Kidney (tissue), 14 donors: ENCODE measurements around the gene HOXA9. TPM values are rescaled to one million over a fixed set of nuclear protein-coding genes. Genes with fewer than 3 reads are reported as not detected.

Source experiments
- DNase-seq, 5 donors: peaks; one replicate each; pipeline ENCODE4 v3.0.0-alpha.2; 2013 to 2020
- FAIRE-seq: peaks from 2 replicates; lab custom pipeline; 2012; peaks lifted over from hg19 to GRCh38; lab: Jason Lieb, UNC
- H3K27ac ChIP-seq, 2 donors: one replicate each; pipeline ENCODE4 v1.7.0; 2013; ENCODE audit warnings: low read depth in 2 of 2, low read length in 2 of 2, inconsistent platforms in 1 of 2
- H3K27me3 ChIP-seq: one replicate; pipeline ENCODE4 v1.7.1; 2013; ENCODE audit warnings: low read length, inconsistent platforms; ENCODE audit not compliant: control insufficient read depth, insufficient read depth
- H3K36me3 ChIP-seq, 3 donors: one replicate each; pipeline versions ENCODE4 v1.7.0 to v1.7.1; 2013; ENCODE audit warnings: low read length in 3 of 3, control low read depth in 1 of 3, inconsistent platforms in 1 of 3; ENCODE audit not compliant: insufficient read depth in 3 of 3, control insufficient read depth in 2 of 3
- H3K4me1 ChIP-seq, 3 donors: one replicate each; pipeline versions ENCODE4 v1.7.0 to v1.7.1; 2013; ENCODE audit warnings: low read length in 3 of 3, inconsistent platforms in 1 of 3, low read depth in 1 of 3; ENCODE audit not compliant: control insufficient read depth in 2 of 3, insufficient read depth in 2 of 3
- H3K4me3 ChIP-seq, 3 donors: one replicate each; pipeline versions ENCODE4 v1.7.0 to v1.8.1; 2013; ENCODE audit warnings: low read length in 3 of 3, control low read depth in 1 of 3, inconsistent platforms in 1 of 3
- H3K9ac ChIP-seq, 3 donors: one replicate each; pipeline versions ENCODE4 v1.7.0 to v1.7.1; 2013; ENCODE audit warnings: low read length in 3 of 3, control low read depth in 1 of 3, inconsistent platforms in 1 of 3
- H3K9me3 ChIP-seq, 3 donors: one replicate each; pipeline versions ENCODE4 v1.7.0 to v1.7.1; 2013; ENCODE audit warnings: low read length in 3 of 3, control low read depth in 1 of 3, inconsistent platforms in 1 of 3; ENCODE audit not compliant: control insufficient read depth in 2 of 3, insufficient read depth in 1 of 3
- intact Hi-C: fragments of 100-400 bp; cut with DNase I; formaldehyde crosslinking; loops from one replicate; pipeline ENCODE4 v1.11.1; 2022
- polyA plus RNA-seq: library from polyadenylated mRNA; stranded (reverse); fragments of 350-450 nt; fragmentation: Illumina TruSeq; extraction: RNeasy Lipid Tissue Mini Kit (QIAGEN cat#74804); gene quantifications from one replicate; pipeline ENCODE4 v1.2.3, GENCODE V29; 2014; ENCODE audit warnings: low read depth, low replicate concordance; ENCODE audit not compliant: insufficient read depth
- total RNA-seq: library from RNA; stranded (reverse); fragmentation: NEBNext Ultra II Directional; extraction: Animal tissue kit (Norgen Biotek cat#: 25700); gene quantifications from one replicate; pipeline ENCODE4 v1.2.1, GENCODE V29; 2021
- TF ChIP-seq, protein P1 (sequence below): IDR thresholded peaks from 3 replicates; pipeline ENCODE4 v1.5.1; 2012; ENCODE audit warnings: mild to moderate bottlenecking, moderate library complexity, borderline replicate concordance; ENCODE audit not compliant: insufficient read depth; ENCODE audit errors: extremely low read depth
- donor health status: control.
- donor health status: control.
- donor health status: control.
- donor health status: control.
- donor health status: control.
- donor health status: DM: yes; HTN: yes; CAD: no.
- donor health status: Normal renal cell carcinoma (clear cell type).

Gene HOXA9
- total and polyA plus RNA-seq, 2 donors from 2014 or later: 36.7 to 36.8 TPM

GRCh38 chr7:27115221-27116026, 49.9 kb downstream of the HOXA9 start:
- Histone ChIP-seq H3K4me1 (peaks cover 13 to 24% (median 23%) of the 10 kb centered on the region in 3 donors), H3K9ac (peak overlapping the region; percentile 79 to 89 (median 85)), H3K9me3 (no peaks in the 10 kb centered on the region), H3K27ac (peak overlapping the region; percentile 96), H3K27me3 (no peaks in the 10 kb centered on the region), H3K36me3 (peaks cover 0 to 2% (median 0%) of the 10 kb centered on the region in 3 donors), H3K4me3 (peak overlapping the region; percentile 61 to 74 (median 64))
- TF ChIP-seq, protein P1, sequence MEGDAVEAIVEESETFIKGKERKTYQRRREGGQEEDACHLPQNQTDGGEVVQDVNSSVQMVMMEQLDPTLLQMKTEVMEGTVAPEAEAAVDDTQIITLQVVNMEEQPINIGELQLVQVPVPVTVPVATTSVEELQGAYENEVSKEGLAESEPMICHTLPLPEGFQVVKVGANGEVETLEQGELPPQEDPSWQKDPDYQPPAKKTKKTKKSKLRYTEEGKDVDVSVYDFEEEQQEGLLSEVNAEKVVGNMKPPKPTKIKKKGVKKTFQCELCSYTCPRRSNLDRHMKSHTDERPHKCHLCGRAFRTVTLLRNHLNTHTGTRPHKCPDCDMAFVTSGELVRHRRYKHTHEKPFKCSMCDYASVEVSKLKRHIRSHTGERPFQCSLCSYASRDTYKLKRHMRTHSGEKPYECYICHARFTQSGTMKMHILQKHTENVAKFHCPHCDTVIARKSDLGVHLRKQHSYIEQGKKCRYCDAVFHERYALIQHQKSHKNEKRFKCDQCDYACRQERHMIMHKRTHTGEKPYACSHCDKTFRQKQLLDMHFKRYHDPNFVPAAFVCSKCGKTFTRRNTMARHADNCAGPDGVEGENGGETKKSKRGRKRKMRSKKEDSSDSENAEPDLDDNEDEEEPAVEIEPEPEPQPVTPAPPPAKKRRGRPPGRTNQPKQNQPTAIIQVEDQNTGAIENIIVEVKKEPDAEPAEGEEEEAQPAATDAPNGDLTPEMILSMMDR: no peak
- no peak for FAIRE-seq
- intact Hi-C loops: no loop called here
- DNase-seq: peak; percentile 81 to 97 (median 95)

DNA sequence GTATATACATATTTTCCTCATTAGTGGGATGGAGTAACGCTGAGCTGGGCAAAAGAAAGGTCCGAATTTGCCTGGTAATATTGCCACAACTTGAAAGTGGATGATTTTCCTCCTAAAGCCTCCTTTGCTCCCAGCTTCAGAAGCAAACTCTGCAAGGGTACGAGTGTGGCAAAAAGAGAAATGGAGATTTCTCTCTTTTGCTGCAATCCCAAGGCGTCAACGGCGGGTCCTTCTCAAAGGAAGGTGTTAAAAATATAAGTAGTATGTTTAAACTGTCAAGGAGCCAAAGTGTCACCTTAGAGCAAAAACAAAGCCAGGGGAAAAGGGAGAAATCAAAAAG, 50.5 kb downstream of the HOXA9 start:
- Histone ChIP-seq H3K27ac (peak overlapping the region; percentile 96), H3K9ac (peak overlapping the region; percentile 79 to 89 (median 85)), H3K4me3 (peak overlapping the region; percentile 61 to 74 (median 64)), H3K4me1 (peaks cover 12 to 24% (median 19%) of the 10 kb centered on the region in 3 donors), H3K9me3 (no peaks in the 10 kb centered on the region), H3K27me3 (no peaks in the 10 kb centered on the region), H3K36me3 (peaks cover 0 to 2% (median under 1%) of the 10 kb centered on the region in 3 donors)
- FAIRE-seq: no peak
- TF ChIP-seq, protein P1: no peak
- intact Hi-C loops: no loop called here
- DNase-seq: no peak

GRCh38 chr7:27113991-27114769, 51.2 kb downstream of the HOXA9 start:
- DNase-seq: peak; percentile 90 to 95 (median 92)
- TF ChIP-seq, protein P1: no peak
- Histone ChIP-seq H3K36me3 (peaks cover 0 to 5% (median 5%) of the 10 kb centered on the region in 3 donors), H3K4me1 (peaks cover 11 to 26% (median 18%) of the 10 kb centered on the region in 3 donors), H3K9ac (peak overlapping the region; percentile 71 to 95 (median 88)), H3K4me3 (peak overlapping the region; percentile 70 to 77 (median 71)), H3K27ac (peak overlapping the region; percentile 95 to 96), H3K27me3 (no peaks in the 10 kb centered on the region), H3K9me3 (no peaks in the 10 kb centered on the region)
- intact Hi-C loops: no loop called here
- FAIRE-seq: no peak
